ENCODE results near the gene ZBTB7C. TPM values are rescaled to one million over a fixed set of nuclear protein-coding genes. Genes with fewer than 3 reads are reported as not detected.

The ZBTB7C gene
- total RNA-seq, 1 donor from 2014 or later: 15.0 TPM

- DNase-seq: no peak
- Histone ChIP-seq H3K27me3 (ENCODE audit: low read depth) (no peaks in the 10 kb centered on the region), H3K4me1 (no peaks in the 10 kb centered on the region), H3K4me3 (no peak overlapping the region), H3K36me3 (no peaks in the 10 kb centered on the region), H3K9me3 (no peaks in the 10 kb centered on the region), H3K27ac (no peak overlapping the region)
- ATAC-seq: no peak
- intact Hi-C loops (cut with DNase I): no loop called here
- TF ChIP-seq CTCF (IDR thresholded peaks at IDR 0.05): no peak
These were observed 143.9 kb downstream of the ZBTB7C start for GRCh38 chr18:48265328-48265727.

DNA sequence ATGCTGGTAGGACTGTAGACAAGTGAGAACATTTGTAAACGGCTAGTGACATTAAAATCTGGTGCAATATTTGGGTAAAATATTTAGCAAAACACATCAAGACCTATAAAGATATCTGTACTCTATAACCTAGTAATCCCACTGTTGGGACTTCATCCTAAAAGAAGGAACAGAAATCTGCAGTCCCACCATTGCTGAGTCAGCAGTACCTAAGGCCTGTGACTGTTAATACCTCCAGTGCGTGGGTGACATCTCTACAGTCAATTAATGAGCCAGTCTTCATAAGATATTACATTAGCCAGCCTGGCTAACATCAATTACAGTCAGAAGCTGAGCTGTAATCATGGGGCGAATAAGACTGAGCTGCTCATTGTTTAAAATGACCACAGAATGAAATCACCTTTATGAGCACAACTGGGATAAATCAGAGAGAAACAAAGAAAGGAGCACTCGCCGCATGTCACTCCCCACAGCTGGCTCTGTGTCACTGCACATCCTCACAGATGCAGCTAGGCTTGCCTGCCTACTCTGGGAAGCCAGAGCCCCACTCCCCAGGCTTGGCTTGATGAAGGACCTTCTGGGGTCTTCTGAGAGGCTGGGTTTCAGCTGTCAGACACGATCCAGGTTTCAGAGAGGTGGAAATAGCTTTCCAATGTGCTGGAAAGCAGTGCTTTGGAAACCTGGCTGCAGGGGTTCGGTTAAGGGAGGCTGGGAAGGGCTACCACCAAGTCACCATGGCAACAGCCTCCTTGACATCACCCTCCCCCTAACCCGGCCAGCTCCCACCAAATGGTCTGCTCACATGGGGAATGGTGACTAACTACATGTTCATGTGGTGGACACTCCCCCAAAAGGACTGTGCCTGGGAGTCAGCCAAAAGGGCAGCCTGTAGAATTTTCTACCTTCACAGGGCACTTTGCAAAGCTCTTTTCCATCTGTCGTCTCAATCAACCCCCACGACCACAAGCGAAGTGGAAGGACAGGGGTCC is 145.0 kb downstream of the ZBTB7C start:
- no peak overlapping the region for H3K27ac ChIP-seq
- intact Hi-C loops (cut with DNase I): no loop called here
- no peaks in the 10 kb centered on the region for H3K9me3 ChIP-seq
- TF ChIP-seq CTCF (IDR thresholded peaks at IDR 0.05): no peak
- H3K36me3 ChIP-seq: no peaks in the 10 kb centered on the region
- DNase-seq (no peak), ATAC-seq (no peak)
- no peaks in the 10 kb centered on the region for H3K4me1 ChIP-seq
- H3K27me3 ChIP-seq (ENCODE audit: low read depth): no peaks in the 10 kb centered on the region
- H3K4me3 ChIP-seq: no peak overlapping the region

- H3K27me3 ChIP-seq (ENCODE audit: low read depth): no peaks in the 10 kb centered on the region
- no peak for ATAC-seq
These were observed 145.9 kb downstream of the ZBTB7C start for GRCh38 chr18:48263192-48263853.

DNA sequence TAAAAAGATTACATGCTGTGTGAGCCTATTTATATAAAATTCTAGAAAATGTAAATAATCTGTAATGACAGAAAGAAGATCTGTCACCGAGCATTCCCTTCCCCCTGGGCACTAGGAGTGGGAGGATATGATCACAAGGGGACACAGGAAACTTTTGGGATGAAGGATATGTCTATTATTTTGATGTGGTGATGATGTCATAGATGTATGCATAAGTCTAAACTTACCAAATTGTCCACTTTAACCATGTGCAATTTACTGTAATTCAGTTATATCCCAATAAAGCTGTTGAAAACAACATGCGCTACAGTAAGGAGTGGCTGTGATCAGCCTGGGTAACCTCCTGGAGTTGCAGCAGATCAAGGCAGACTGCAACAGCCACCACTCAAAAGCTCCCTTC is 148.9 kb downstream of the ZBTB7C start:
- H3K27me3 ChIP-seq (ENCODE audit: low read depth): no peaks in the 10 kb centered on the region
- H3K27ac ChIP-seq: no peak overlapping the region
- intact Hi-C loops (cut with DNase I): no loop called here
- H3K4me1 ChIP-seq: no peaks in the 10 kb centered on the region
- no peak overlapping the region for H3K4me3 ChIP-seq
- no peak for TF ChIP-seq CTCF (IDR thresholded peaks at IDR 0.05)
- H3K9me3 ChIP-seq: peaks cover 19% of the 10 kb centered on the region
- DNase-seq: no peak
- ATAC-seq: no peak
- H3K36me3 ChIP-seq: no peaks in the 10 kb centered on the region

More at GRCh38 chr18:48263192-48263853, 145.9 kb downstream of the ZBTB7C start:
- intact Hi-C loops (cut with DNase I): no loop called here
- Histone ChIP-seq H3K27ac (no peak overlapping the region), H3K4me1 (no peaks in the 10 kb centered on the region), H3K9me3 (no peaks in the 10 kb centered on the region), H3K36me3 (no peaks in the 10 kb centered on the region), H3K4me3 (no peak overlapping the region)
- no peak for DNase-seq
- no peak for TF ChIP-seq CTCF (IDR thresholded peaks at IDR 0.05)

GRCh38 chr18:48256848-48257247 is 152.3 kb downstream of the ZBTB7C start:
- DNase-seq (no peak), ATAC-seq (no peak)
- Histone ChIP-seq H3K4me1 (no peaks in the 10 kb centered on the region), H3K27ac (no peak overlapping the region), H3K9me3 (peaks cover 19% of the 10 kb centered on the region), H3K36me3 (no peaks in the 10 kb centered on the region), H3K27me3 (ENCODE audit: low read depth) (no peaks in the 10 kb centered on the region), H3K4me3 (no peak overlapping the region)
- intact Hi-C loops (cut with DNase I): no loop called here
- TF ChIP-seq CTCF (IDR thresholded peaks at IDR 0.05): no peak

Measured in lower lobe of right lung (tissue), 2 donors.